PC-9 (cell line): ENCODE data around the gene STING1.

ENCODE experiments used
- CTCF ChIP-seq: fragments of 200-600 bp; sonication (generic); conservative IDR thresholded peaks from 2 replicates; pipeline ENCODE4 v1.6.1; 2017; ENCODE audit warnings: mixed run types, antibody characterized with exemption, mild to moderate bottlenecking, moderate library complexity
- EZH2 ChIP-seq: fragments of 200-600 bp; sonication (generic); IDR thresholded peaks from 2 replicates; pipeline ENCODE4 v1.8.0; 2017; ENCODE audit warnings: antibody characterized with exemption, low read depth

GRCh38 chr5:139461176-139461575, 21.4 kb downstream of the STING1 start:
- TF ChIP-seq CTCF (no peak), EZH2 (no peak)
